AG10803 (cell line): ENCODE data around the gene TNFAIP3.

Experiments
- DNase-seq: peaks from one replicate; pipeline ENCODE4 v3.0.0; 2010; ENCODE audit warnings: low read depth
- H3K4me3 ChIP-seq: 2 replicates; pipeline ENCODE4 v1.5.1; 2011; ENCODE audit warnings: mild to moderate bottlenecking, low read length, control low read depth
- TF ChIP-seq, protein P1 (sequence below): conservative IDR thresholded peaks from 2 replicates; pipeline ENCODE4 v1.5.1; 2011; ENCODE audit warnings: mild to moderate bottlenecking, low read length, control low read depth, inconsistent platforms

The TNFAIP3 gene

GRCh38 chr6:137824556-137824879 is 42.5 kb upstream of the TNFAIP3 start:
- TF ChIP-seq, protein P1, sequence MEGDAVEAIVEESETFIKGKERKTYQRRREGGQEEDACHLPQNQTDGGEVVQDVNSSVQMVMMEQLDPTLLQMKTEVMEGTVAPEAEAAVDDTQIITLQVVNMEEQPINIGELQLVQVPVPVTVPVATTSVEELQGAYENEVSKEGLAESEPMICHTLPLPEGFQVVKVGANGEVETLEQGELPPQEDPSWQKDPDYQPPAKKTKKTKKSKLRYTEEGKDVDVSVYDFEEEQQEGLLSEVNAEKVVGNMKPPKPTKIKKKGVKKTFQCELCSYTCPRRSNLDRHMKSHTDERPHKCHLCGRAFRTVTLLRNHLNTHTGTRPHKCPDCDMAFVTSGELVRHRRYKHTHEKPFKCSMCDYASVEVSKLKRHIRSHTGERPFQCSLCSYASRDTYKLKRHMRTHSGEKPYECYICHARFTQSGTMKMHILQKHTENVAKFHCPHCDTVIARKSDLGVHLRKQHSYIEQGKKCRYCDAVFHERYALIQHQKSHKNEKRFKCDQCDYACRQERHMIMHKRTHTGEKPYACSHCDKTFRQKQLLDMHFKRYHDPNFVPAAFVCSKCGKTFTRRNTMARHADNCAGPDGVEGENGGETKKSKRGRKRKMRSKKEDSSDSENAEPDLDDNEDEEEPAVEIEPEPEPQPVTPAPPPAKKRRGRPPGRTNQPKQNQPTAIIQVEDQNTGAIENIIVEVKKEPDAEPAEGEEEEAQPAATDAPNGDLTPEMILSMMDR = no peak
- H3K4me3 ChIP-seq = no peak overlapping the region
- DNase-seq = no peak

DNA sequence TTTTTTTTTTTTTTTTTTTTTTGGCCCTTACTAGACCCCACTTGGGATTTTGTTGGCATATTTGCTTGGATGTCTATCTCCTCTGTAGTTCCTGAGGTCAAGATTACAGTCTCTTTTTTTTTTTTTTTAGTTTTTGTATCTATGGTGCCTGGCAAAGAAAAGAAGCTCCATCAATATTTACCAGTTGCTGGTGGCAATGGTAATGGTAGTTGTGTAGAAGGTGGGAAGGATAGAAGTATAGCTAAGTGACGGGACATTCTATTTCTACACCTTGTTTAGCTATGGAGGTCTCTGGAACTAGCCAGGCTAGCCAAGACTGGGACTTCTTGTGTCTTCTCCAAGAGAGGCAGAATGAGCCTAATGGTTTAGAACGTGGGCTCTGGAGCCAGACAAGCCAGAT is 42.2 kb upstream of the TNFAIP3 start:
- no peak for DNase-seq
- TF ChIP-seq, protein P1 = no peak
- H3K4me3 ChIP-seq = no peak overlapping the region

DNA sequence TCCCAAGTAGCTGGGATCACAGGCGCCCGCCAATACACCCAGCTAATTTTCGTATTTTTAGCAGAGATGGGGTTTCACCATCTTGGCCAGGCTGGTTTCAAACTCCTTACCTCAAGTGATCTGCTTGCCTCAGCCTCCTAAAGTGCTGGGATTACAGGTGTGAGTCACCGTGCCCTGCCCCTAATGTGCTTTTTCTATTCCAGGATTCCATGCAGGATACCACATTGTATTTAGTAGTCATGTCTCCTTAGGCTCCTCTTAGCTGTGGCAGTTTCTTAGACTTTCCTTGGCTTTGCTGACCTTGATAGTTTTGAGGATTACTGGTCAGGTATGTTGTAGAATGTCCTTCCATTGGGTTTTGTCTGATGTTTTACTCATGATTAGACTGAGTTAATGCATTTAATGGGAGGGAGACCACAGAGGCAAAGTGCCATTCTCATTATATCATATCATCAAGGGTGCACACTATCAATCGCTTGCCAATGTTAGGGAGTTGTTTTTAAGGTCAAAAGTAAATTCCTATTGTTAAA is 39.6 kb upstream of the TNFAIP3 start:
- no peak for DNase-seq
- TF ChIP-seq, protein P1 = no peak
- no peak overlapping the region for H3K4me3 ChIP-seq

GRCh38 chr6:137827977-137828810 is 38.9 kb upstream of the TNFAIP3 start:
- TF ChIP-seq, protein P1 = no peak
- DNase-seq = no peak
- no peak overlapping the region for H3K4me3 ChIP-seq

GRCh38 chr6:137829641-137830083 is 37.4 kb upstream of the TNFAIP3 start:
- no peak overlapping the region for H3K4me3 ChIP-seq
- DNase-seq = no peak
- TF ChIP-seq, protein P1 = no peak

GRCh38 chr6:137830511-137830911 is 36.5 kb upstream of the TNFAIP3 start:
- TF ChIP-seq, protein P1 = no peak
- H3K4me3 ChIP-seq = no peak overlapping the region
- no peak for DNase-seq

DNA sequence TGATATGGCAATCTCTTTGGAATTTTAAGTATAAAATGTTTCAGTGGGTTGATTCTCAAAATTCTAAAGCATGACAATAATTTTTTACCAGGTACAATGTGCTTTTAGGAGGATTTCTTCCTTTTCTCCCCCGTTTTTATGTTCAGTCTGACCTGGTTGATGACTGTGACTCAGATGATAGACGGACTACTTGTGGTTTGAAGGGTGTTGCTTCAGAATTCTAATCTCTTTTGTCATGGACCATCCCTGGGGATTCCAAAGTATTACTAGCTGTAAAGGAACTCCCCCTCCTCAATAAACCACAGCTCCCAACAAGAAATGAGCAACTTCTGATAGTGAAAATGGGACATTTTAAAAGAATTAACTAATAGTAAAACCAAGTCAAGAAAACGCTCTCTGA is 34.9 kb upstream of the TNFAIP3 start:
- TF ChIP-seq, protein P1 = no peak
- no peak overlapping the region for H3K4me3 ChIP-seq
- DNase-seq = peak; percentile 76
